GM10847 (cell line): ENCODE results near the gene MAPKBP1.

Source experiments
- POLR2A ChIP-seq: IDR thresholded peaks from 2 replicates; pipeline ENCODE4 v1.6.1; 2011; ENCODE audit not compliant: insufficient read length; ENCODE audit errors: extremely low read depth

Gene MAPKBP1

DNA sequence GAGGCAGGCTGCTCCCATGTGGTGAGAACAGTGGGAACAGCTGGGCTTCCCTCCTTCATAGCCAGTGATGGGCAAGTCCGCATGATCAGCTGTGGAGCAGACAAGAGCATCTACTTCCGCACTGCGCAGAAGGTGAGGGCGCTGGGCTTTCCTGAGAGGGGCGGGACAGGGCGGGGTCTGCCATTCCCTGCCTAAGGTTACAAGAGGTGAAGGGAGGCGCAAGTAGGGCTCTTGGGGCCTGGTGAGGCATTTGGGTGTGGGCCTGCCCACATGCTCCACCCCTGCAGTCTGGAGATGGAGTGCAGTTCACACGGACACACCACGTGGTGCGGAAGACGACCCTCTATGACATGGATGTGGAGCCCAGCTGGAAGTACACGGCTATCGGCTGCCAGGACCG is 43.0 kb downstream of the MAPKBP1 start:
- TF ChIP-seq POLR2A = no peak

GRCh38 chr15:41817781-41818180 is 43.5 kb downstream of the MAPKBP1 start:
- no peak for TF ChIP-seq POLR2A

- TF ChIP-seq POLR2A = no peak
These were observed 45.3 kb downstream of the MAPKBP1 start for GRCh38 chr15:41819455-41820050.

DNA sequence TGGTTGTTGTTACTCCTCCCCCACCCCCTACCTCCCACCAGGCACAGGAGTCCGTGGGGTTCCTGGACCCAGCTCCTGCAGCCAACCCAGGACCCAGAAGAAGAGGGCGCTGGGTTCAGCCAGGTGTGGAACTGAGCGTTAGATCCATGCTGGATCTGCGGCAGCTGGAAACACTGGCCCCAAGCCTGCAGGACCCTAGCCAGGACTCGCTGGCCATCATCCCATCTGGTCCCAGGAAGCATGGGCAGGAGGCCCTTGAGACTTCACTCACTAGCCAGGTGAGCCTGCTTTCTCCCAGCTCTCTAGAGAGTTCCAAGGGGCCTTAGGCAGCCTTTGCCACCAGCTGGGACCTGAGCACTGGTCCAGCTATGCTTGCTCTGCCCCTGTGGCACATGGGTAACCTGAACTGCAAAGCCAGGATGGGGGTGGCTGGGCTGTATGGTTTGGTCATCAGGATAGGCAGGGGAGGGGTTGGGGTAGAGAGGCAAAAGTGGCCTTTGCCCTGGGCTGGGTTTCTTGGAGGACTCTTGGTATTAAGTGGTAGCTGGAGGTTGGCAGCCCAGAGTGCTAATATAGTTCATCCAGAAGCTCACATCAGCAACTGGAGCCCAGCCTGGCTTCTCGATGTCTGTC is 46.6 kb downstream of the MAPKBP1 start:
- TF ChIP-seq POLR2A = no peak

DNA sequence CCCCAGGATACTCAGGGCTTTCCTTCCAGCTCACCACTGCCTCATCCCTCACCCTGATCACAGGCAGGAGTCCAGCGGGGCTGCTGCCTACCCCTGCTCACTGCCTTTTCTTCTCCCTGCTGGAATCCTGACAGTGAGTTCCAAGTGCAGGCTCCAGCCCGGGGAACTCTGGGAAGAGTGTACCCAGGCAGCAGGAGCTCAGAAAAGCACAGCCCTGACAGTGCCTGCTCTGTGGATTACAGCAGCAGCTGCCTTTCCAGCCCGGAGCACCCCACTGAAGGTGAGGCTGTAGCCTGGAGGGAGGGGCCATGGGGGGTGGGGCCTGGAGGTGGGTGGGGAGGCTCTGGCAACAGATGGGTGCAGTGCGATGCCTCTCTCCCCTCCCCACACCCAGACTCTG is 47.5 kb downstream of the MAPKBP1 start:
- no peak for TF ChIP-seq POLR2A

- no peak for TF ChIP-seq POLR2A
These were observed 48.2 kb downstream of the MAPKBP1 start for GRCh38 chr15:41822471-41822870.

DNA sequence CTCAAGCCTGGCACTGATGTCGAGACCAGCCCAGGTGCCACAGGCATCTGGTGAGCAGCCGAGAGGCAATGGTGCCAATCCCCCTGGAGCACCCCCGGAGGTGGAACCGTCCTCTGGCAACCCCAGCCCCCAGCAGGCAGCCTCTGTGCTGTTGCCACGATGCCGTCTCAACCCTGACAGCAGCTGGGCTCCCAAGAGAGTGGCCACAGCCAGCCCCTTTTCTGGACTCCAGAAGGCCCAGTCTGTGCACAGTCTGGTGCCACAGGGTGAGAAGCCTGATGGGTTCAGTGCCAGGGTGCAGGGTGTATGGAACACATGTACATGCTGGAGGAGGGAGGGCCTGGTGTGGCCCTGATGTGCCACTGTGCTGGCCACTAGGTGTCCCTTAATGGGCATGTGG is 48.7 kb downstream of the MAPKBP1 start:
- no peak for TF ChIP-seq POLR2A

DNA sequence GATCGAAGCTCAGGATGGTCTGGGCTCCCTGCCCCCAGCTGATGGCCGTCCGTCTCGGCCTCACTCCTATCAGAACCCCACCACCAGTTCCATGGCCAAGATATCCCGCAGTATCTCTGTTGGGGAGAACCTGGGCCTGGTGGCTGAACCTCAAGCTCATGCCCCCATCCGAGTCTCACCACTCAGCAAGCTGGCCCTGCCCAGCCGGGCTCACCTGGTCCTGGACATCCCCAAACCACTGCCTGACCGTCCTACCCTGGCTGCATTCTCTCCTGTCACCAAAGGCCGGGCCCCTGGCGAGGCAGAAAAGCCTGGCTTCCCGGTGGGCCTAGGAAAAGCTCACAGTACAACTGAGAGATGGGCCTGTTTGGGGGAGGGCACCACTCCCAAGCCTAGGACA is 49.2 kb downstream of the MAPKBP1 start:
- TF ChIP-seq POLR2A = no peak

GRCh38 chr15:41824062-41824745 is 49.9 kb downstream of the MAPKBP1 start:
- TF ChIP-seq POLR2A = no peak

GRCh38 chr15:41825145-41825544 is 50.9 kb downstream of the MAPKBP1 start:
- no peak for TF ChIP-seq POLR2A

DNA sequence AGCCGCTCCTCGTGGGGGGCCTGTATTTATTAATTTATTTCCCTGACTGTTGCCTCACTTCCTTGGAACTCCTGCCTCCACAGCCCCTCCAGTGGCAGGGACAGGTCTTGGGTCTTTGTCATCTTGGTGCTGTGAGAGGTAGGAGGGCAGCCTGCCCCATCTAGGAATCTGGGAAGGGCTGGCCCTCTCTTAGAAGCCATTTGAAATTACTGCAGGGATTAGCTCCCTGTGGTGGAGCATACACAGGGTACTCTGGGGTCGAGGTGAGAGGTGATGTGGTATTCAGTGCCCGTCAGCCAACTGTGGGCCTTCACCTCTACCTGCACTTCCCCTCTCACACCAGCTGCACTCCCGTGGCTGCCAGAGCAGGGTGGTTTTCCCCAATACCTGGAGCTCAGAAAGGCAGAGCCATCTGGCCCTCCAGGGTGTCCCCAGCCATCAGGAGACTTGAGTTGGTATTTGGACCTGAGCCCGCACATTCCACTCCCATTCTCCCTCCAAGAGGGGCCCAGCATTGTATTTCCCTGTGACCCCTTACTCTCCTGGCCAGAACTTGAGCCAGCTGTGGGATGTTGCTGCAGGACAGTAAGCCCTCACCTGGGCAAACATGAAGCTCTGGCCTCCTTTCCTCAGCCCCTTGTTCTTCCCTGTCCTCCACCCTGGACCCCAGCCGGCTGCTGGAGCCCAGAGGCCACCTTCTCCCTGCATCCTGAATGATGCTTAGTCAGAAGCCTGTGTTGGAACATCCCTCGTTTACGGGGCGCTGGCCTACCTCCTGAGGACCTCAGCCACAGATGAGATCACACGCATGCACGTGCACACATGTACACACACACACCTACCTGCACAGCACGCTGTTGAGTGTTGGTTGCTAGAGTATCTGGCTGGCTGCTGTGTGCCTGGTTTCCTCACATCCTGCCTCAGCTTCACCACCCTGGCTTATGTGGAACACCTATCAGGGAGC is 51.6 kb downstream of the MAPKBP1 start:
- no peak for TF ChIP-seq POLR2A

DNA sequence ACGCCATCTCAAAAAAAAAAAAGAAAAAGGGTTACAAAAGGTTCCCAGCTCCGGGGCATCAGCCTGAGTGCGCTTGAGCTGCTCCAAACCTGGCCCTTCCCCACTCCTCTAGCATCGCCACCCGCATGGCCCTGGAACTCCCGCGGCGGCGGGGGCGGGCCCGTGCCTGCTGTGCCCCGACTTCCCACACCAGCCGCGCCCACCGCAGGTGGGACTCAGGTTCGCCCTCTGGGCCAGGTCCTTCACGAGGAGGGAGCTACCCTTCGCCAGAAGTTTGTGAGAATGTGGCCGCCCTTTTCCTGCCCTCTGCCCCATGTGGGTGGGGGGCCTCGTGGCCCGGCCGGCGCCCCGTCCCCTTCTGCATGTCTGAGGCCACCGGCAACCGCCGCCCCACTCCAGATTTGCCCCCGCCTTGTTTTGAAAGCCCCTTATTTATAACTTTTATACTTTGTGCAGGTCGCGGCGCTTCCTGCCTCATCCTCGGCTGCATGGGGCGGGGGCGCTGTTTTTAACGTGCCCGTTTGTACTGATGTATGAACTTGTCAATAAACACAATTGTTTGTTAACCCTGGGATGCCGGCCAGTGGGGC is 53.1 kb downstream of the MAPKBP1 start:
- TF ChIP-seq POLR2A = no peak

- peak; percentile 70 for TF ChIP-seq POLR2A
These were observed 53.9 kb downstream of the MAPKBP1 start, which contains the start of gene JMJD7 for GRCh38 chr15:41827880-41828806. Gene JMJD7 (plus strand): TSS chr15:41828092. CDS start chr15:41828125, 33 bp downstream.

- no peak for TF ChIP-seq POLR2A
These were observed 54.5 kb downstream of the MAPKBP1 start for GRCh38 chr15:41828807-41829141.
